Daoy (cell line): ENCODE measurements around the gene VANGL2. TPM values are rescaled to one million over a fixed set of nuclear protein-coding genes. Genes with fewer than 3 reads are reported as not detected.

Experiments
- DNase-seq: peaks from one replicate; pipeline ENCODE4 v3.0.0-alpha.2; 2015; ENCODE audit warnings: low read depth
- total RNA-seq: library from RNA; depleted of rRNA; stranded (reverse); fragments of >200 nt; shearing (Covaris generic); gene quantifications from 2 replicates; pipeline ENCODE4 v1.2.3, GENCODE V29; 2014; rRNA removed

VANGL2 gene
- total RNA-seq, 1 experiment from 2014 or later, result 2.0 TPM

DNA sequence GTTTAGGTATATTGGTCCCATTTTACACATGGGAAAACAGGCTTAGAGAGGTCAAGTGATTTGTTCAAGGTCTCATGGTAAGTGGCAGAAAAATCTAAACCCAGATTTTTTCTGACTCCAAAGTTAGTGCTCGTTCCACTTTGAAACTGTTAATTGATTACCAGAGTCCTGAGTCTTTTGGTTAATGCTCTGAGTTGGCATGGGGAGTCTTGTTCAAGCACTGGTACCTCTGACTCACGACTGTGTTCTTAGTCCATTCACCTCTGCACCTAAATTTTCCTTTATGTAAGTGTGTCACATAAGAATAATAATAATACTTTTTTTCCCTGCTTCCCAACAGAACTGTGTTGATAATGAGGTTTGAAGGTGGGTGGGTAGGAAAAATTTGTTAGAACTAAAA, 59.3 kb downstream of the VANGL2 start:
- DNase-seq, result no peak

DNA sequence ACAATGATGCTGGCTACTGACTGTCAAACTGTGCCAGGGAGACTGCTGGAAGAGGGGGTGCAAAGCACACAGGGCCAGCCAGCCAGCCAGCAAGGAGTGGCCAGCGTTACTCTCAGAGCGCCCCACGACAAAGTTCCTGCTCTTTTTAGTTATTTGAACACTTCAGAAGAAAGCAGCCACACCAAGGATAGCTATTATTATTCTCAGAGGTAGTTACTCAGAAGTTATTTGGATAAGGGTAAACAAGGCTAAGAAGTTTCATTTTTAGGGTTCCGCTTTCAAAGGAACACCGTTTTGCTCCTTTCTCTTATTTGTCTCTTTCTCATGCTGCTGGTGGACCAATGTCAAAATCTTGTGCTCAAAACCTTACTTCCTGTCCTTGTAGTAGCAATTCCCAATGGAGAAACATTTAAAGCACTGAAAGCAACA, 59.9 kb downstream of the VANGL2 start:
- DNase-seq, result no peak

DNA sequence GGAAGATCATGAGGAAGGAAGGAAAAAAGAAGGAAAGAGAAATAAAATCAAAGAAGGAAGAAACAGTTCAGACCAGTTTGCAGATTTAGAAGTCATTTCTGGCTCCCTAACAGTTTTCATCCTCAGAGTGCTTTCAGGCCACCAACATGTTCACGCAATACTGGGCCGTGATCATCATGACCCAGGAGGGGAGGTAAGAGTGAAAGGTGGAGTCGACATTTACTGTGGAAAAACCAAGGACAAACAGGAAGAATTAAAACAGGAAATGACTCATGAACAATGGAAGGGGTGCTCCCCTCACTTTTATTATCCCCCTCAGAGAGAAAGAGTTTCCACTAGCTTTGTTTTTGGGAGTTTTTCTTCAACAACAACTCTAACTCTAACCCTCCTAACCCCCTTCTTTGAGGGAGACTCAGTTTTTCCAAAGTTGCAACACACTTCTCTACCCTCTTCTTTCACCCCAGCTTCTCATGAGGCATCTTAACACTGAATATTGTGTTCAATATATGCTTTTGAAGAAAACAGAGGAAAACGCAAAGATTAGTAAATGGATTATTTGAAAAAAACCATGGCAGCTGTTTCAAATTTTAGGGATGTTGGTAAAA, 60.4 kb downstream of the VANGL2 start:
- peak; percentile 11 for DNase-seq

DNA sequence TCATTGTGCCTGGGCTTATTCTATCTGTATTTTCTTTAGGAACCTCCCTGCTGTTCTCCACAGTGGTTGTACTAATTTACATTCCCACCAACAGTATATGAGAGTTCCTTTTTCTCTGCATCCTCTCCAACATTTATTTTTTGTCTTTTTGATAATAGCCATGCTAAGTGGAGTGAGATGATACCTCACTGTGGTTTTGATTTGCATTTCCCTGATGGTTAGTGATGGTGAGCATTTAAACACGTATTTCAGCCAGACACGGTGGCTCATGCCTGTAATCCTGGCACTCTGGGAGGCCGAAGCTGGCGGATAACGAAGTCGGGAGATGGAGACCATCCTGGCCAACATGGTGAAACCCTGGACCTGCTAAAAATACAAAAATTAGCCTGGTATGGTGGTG, 64.8 kb downstream of the VANGL2 start:
- no peak for DNase-seq

DNA sequence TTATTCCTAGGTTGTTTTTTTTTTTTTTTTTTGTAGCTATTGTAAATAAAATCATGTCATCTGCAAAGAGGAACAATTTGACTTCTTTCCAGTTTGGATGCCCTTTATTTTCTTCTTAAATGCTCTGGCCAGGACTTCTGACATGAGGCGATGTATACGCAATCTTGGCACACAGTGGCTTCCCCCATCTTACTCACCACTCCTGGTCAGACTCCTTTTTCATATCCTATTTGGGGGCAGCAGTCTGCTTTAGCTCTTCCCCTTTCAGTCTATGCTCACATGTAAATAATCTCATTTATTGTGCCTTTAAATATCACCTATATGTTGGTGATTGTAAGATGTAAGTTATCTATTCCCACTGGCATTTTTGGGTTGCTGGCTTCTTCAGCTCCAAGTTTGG, 66.6 kb downstream of the VANGL2 start:
- no peak for DNase-seq

DNA sequence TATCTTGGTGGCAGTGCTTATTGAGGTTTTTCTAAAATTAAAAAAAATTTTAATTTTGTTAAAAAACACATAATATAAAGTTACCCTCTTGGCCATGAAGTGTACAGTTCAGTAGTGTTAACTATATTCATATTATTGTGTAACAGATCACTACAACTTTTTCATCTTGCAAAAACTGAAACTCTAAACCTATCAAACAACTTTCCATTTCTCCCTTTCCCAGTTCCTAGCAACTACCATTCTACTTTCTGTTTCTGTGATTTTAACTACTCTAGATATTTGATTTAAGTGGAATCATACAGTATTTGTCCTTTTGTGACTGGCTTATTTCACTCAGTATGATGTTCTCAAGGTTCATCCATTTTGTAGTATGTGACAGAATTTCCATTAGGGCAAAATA, 67.2 kb downstream of the VANGL2 start:
- no peak for DNase-seq

DNA sequence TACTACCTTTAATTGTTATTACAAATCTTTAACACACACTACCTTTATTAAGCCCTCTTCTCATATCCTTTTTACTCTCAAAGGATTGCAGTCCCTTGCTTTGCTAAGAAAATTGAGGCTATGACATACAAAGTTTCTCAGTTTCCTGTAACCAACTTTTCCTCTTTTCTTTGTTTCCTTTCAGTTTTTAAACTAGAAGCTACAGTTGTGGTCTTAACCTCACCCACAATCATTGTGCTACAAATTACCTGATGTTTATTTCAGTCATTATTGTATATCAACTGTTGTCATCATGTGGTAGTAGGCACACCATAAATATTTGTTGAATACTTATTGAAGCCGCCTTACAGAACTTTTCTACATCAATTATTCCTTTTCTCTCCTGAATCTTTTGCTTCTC, 70.9 kb downstream of the VANGL2 start:
- no peak for DNase-seq

DNA sequence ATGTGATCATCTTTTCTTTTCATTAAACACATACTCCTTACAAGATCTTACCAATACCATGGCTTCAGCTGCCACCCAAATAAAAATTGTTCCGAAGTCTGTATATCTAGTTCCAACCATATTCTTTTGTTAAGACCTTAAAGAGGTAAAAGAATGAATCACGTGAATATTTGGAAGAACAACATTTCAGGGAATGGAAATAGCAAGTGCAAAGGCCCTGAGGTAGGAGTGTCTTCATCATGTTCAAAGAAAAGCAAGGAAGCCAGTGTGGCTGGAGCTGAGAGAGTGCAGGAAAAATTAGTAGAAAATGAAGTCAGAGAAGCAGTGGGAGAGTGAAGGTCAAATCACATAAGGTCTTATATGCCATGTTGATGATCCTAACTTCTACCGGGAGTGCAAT, 71.7 kb downstream of the VANGL2 start:
- DNase-seq, result no peak

DNA sequence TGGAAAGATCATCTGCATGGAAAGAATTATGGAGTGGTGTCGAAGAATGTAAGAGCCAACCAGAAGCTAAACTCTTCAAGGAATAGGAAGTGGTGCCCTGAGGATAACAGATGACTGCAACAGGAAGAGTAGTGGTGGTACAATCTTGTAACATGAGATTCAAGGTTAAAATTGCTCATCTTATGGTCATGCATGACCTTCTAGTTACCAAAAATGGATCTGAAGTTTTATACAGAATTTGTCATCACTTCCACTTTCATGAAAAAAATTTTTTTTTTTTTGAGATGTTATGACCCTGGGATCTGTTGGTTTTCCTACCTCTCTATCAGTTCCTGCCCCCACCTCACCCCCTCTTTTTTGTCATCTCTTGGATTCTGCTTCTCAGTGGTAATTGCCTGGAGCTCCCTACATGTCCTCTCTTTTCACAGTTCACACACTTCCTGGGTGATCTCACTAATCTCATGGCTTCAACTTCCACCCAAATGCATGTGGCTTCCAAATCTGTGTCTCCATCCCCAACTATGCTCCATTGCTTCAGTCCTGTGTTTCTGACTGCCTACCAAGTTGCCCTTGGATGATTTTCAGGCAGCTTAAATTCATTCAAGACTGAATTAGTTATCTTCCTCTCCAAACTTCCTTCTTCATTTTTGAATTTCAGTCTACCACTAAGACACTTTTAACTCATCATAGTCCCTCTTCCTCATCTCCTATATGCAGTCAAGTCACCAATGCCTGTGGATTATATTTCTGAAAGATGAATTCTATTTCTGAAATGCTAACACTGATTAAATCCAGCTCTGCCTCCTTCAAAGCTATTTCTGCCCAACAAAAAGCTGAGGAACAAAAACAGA, 74.3 kb downstream of the VANGL2 start:
- DNase-seq, result no peak

Other genes with a start within 250 kb of the VANGL2 start
- gene ATP1A4, start 249.0 kb upstream of the VANGL2 start, total RNA-seq, result not detected in 2 replicates
- not detected in 2 replicates for gene CASQ1, start 210.0 kb upstream of the VANGL2 start, total RNA-seq
- gene PEA15, start 195.2 kb upstream of the VANGL2 start, total RNA-seq, result 51.9 and 57.7 TPM in 2 replicates
- 32.1 and 58.1 TPM in 2 replicates for gene DCAF8, start 138.0 kb upstream of the VANGL2 start, total RNA-seq
- gene PEX19, start 115.4 kb upstream of the VANGL2 start, total RNA-seq, result 70.1 and 90.3 TPM in 2 replicates
- 137 and 168 TPM in 2 replicates for gene COPA, start 57.3 kb upstream of the VANGL2 start, total RNA-seq
- gene NCSTN, start 57.2 kb upstream of the VANGL2 start, total RNA-seq, result 35.0 and 52.0 TPM in 2 replicates
- not detected in 2 replicates for gene NHLH1, start 33.5 kb upstream of the VANGL2 start, total RNA-seq
- not detected in 2 replicates for gene SLAMF6, start 122.7 kb downstream of the VANGL2 start, total RNA-seq
- not detected in 2 replicates for gene CD84, start 178.9 kb downstream of the VANGL2 start, total RNA-seq
- not detected in 2 replicates for gene SLAMF1, start 246.5 kb downstream of the VANGL2 start, total RNA-seq